ENCODE results near the gene CCL20. TPM values are rescaled to one million over a fixed set of nuclear protein-coding genes. Genes with fewer than 3 reads are reported as not detected.
A peak's percentile ranks its signal among the peaks of the same experiment; 100 is the strongest.

CCL20 gene
- total RNA-seq, 1 donor from 2014 or later, result not detected

DNA sequence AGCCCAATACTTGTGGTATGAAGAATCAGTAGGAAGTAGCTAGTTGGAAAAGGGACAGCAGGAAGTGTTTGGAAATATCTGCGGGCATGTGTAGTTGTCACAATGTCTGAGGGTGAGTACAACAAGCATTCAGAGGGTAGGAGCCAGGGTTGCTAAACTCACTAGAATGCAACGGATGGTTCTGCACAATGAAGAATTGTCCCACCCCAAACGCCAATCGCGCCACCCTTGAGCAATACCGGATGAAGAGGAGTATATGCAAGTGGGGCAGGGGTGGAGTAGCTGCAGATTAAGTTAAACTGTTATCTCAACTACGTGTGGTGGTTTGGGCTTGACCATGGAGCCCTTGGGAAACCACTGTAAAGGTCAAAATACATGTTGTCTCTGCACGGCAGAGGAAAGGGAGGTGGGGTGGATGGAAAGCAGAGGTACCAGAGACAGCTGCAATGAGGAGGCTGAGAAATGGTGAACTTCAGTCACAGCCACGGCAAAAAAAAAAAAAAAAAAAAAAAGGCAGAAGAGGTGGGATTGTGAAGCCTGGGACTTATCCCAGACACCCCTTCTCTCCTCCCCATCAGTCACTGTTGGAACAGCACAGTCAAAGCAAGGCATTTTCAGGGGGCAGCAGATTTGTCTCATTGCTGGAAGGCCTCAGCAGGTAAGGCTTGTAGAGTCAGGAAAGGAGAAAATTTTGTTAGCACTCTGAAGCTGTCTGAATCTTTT lies 5.2 kb downstream of the CCL20 start:
- H3K27ac Mint-ChIP-seq (ENCODE audit: unreplicated experiment), result peak overlapping the region; percentile 3
- H3K4me3 Mint-ChIP-seq (ENCODE audit: unreplicated experiment), result no peak overlapping the region
- peak overlapping the region; percentile 80 for H3K4me2 ChIP-seq (ENCODE audit: low read length)
- no peaks in the 10 kb centered on the region for H3K9me3 ChIP-seq (ENCODE audit: insufficient read depth, low read depth, low read length)
- H3K36me3 ChIP-seq (ENCODE audit: insufficient read depth, low read length), result no peaks in the 10 kb centered on the region
- H2AFZ ChIP-seq (ENCODE audit: low read depth, low read length), result no peak overlapping the region
- peaks cover 2% of the 10 kb centered on the region for H3K9me3 Mint-ChIP-seq (ENCODE audit: unreplicated experiment)
- peak; percentile 72 for FAIRE-seq
- H3K4me3 ChIP-seq (ENCODE audit: insufficient read depth, low read depth, low read length), result no peak overlapping the region
- no peaks in the 10 kb centered on the region for H3K27me3 ChIP-seq (ENCODE audit: insufficient read depth, low read length)
- DNase-seq (ENCODE audit: low read depth), result no peak
- peaks cover 4% of the 10 kb centered on the region for H3K27me3 Mint-ChIP-seq (ENCODE audit: low read depth, unreplicated experiment)
- peak overlapping the region; percentile 86 for H3K27ac ChIP-seq (ENCODE audit: low read depth, low read length)
- TF ChIP-seq, protein P1, sequence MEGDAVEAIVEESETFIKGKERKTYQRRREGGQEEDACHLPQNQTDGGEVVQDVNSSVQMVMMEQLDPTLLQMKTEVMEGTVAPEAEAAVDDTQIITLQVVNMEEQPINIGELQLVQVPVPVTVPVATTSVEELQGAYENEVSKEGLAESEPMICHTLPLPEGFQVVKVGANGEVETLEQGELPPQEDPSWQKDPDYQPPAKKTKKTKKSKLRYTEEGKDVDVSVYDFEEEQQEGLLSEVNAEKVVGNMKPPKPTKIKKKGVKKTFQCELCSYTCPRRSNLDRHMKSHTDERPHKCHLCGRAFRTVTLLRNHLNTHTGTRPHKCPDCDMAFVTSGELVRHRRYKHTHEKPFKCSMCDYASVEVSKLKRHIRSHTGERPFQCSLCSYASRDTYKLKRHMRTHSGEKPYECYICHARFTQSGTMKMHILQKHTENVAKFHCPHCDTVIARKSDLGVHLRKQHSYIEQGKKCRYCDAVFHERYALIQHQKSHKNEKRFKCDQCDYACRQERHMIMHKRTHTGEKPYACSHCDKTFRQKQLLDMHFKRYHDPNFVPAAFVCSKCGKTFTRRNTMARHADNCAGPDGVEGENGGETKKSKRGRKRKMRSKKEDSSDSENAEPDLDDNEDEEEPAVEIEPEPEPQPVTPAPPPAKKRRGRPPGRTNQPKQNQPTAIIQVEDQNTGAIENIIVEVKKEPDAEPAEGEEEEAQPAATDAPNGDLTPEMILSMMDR (IDR thresholded peaks at IDR 0.05; ENCODE audit: insufficient read depth, low read depth, low read length), result no peak
- no peak for TF ChIP-seq EZH2 (IDR thresholded peaks at IDR 0.05; ENCODE audit: insufficient read depth, low read length)
- H3K4me1 Mint-ChIP-seq (ENCODE audit: low read depth, unreplicated experiment), result peaks cover 34% of the 10 kb centered on the region
- peak overlapping the region; percentile 19 for H3K9ac ChIP-seq (ENCODE audit: low read length)
- H3K4me1 ChIP-seq (ENCODE audit: insufficient read depth, low read length), result peaks cover 21% of the 10 kb centered on the region
- no peaks in the 10 kb centered on the region for H3K79me2 ChIP-seq (ENCODE audit: insufficient read depth, low read length)
- no peaks in the 10 kb centered on the region for H4K20me1 ChIP-seq (ENCODE audit: insufficient read depth, low read length)
- no peaks in the 10 kb centered on the region for H3K36me3 Mint-ChIP-seq (ENCODE audit: low read depth, unreplicated experiment)

DNA sequence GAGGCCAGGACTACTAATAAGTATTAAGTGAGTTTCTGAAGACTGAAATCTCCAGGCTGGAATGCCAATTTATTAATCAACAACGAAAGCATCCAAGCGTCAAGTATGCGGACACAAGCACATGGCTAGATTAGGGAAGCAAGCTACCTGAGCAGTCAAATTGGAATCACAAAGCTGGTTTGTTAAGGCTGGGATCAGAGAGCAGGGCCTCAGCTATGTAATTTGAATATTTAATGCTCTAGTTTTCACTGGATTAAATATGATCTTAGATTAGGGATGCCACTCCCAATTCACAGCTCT lies 5.7 kb downstream of the CCL20 start:
- peaks cover 34% of the 10 kb centered on the region for H3K4me1 Mint-ChIP-seq (ENCODE audit: low read depth, unreplicated experiment)
- Histone ChIP-seq H3K4me3 (ENCODE audit: insufficient read depth, low read depth, low read length) (no peak overlapping the region), H3K4me1 (ENCODE audit: insufficient read depth, low read length) (peaks cover 21% of the 10 kb centered on the region), H3K4me2 (ENCODE audit: low read length) (peak overlapping the region; percentile 80), H3K9ac (ENCODE audit: low read length) (peak overlapping the region; percentile 19), H3K27ac (ENCODE audit: low read depth, low read length) (peak overlapping the region; percentile 86), H3K36me3 (ENCODE audit: insufficient read depth, low read length) (no peaks in the 10 kb centered on the region), H2AFZ (ENCODE audit: low read depth, low read length) (no peak overlapping the region), H3K9me3 (ENCODE audit: insufficient read depth, low read depth, low read length) (no peaks in the 10 kb centered on the region), H4K20me1 (ENCODE audit: insufficient read depth, low read length) (no peaks in the 10 kb centered on the region), H3K27me3 (ENCODE audit: insufficient read depth, low read length) (no peaks in the 10 kb centered on the region), H3K79me2 (ENCODE audit: insufficient read depth, low read length) (no peaks in the 10 kb centered on the region)
- H3K36me3 Mint-ChIP-seq (ENCODE audit: low read depth, unreplicated experiment), result no peaks in the 10 kb centered on the region
- FAIRE-seq (no peak), DNase-seq (ENCODE audit: low read depth) (no peak)
- TF ChIP-seq EZH2 (IDR thresholded peaks at IDR 0.05; ENCODE audit: insufficient read depth, low read length), result no peak
- TF ChIP-seq, protein P1 (IDR thresholded peaks at IDR 0.05; ENCODE audit: insufficient read depth, low read depth, low read length), result no peak
- H3K9me3 Mint-ChIP-seq (ENCODE audit: unreplicated experiment), result peaks cover 2% of the 10 kb centered on the region
- H3K27me3 Mint-ChIP-seq (ENCODE audit: low read depth, unreplicated experiment), result peaks cover 4% of the 10 kb centered on the region
- H3K4me3 Mint-ChIP-seq (ENCODE audit: unreplicated experiment), result no peak overlapping the region
- no peak overlapping the region for H3K27ac Mint-ChIP-seq (ENCODE audit: unreplicated experiment)

Measured in astrocyte (in vitro differentiated cells and primary cell).